AG09309 (cell line): ENCODE data around the gene ROR2.

Experiments used
- DNase-seq: peaks from one replicate; pipeline ENCODE4 v3.0.0-alpha.2; 2010; ENCODE audit warnings: low read depth
- H3K4me3 ChIP-seq: 2 replicates; pipeline ENCODE4 v1.5.1; 2011; ENCODE audit warnings: mild to moderate bottlenecking, low read depth, low read length, moderate library complexity; ENCODE audit not compliant: control insufficient read depth
- TF ChIP-seq, protein P1 (sequence below): IDR thresholded peaks from 2 replicates; pipeline ENCODE4 v1.5.1; 2011; ENCODE audit warnings: mild to moderate bottlenecking, low read depth, low read length, inconsistent platforms; ENCODE audit not compliant: insufficient read depth, control insufficient read depth; ENCODE audit errors: missing control alignments

Gene ROR2

DNA sequence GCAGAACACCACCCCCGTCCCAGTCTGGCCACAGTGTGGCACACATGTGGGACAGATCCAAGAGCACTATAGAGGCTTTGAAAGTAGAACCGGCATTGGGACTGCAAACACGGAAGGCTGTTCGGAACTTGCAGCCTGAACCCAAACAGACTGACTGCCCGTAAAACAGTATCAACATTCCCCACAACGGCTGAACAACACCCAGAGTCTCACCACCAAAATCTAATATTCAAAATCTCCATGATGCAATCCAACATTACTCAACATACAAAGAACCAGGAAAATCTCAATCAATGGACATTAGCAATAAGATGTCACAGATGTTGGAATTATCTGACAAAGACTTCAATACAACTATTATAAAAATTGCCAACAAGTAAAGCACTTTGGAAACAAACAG, 82.3 kb downstream of the ROR2 start:
- no peak overlapping the region for H3K4me3 ChIP-seq
- TF ChIP-seq, protein P1, sequence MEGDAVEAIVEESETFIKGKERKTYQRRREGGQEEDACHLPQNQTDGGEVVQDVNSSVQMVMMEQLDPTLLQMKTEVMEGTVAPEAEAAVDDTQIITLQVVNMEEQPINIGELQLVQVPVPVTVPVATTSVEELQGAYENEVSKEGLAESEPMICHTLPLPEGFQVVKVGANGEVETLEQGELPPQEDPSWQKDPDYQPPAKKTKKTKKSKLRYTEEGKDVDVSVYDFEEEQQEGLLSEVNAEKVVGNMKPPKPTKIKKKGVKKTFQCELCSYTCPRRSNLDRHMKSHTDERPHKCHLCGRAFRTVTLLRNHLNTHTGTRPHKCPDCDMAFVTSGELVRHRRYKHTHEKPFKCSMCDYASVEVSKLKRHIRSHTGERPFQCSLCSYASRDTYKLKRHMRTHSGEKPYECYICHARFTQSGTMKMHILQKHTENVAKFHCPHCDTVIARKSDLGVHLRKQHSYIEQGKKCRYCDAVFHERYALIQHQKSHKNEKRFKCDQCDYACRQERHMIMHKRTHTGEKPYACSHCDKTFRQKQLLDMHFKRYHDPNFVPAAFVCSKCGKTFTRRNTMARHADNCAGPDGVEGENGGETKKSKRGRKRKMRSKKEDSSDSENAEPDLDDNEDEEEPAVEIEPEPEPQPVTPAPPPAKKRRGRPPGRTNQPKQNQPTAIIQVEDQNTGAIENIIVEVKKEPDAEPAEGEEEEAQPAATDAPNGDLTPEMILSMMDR, result no peak
- no peak for DNase-seq

DNA sequence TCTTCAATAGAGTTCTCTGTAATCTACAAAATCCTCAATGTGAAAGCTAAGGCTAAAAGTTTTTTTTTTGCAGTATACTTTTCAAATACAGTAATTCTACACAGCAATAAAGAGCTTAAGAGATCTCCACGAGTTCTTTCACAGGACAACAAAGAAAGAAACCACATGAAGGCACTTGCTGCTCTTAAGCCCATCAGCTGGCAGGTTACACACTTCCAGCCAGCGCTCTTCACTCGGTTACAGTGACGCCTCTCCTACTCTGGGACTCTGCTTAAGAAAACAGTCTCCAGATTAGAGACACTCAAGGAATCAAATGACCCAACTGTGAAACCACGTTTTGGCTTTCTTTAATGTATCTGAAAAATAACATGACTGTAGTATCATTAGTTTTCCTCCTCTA, 85.0 kb downstream of the ROR2 start:
- no peak for DNase-seq
- no peak overlapping the region for H3K4me3 ChIP-seq
- TF ChIP-seq, protein P1, result no peak

DNA sequence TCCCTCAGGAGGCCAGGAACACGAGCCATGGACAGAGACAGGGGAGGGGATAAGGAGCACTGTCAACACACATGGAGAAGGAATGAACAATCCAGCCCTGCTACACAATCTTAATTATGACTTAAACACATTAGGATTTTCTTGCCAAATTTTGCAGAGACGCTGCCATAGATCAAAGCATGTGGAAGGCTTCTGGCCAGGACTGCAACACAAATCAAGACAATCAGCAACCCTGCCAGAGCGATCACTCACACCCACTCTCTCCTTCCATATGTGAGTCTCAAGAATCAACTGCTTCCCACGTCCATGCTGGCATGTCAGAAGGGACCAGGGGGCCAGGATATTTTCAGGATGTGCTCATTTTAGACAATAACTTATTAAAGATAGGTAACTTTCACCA, 85.6 kb downstream of the ROR2 start:
- no peak for DNase-seq
- TF ChIP-seq, protein P1, result no peak
- no peak overlapping the region for H3K4me3 ChIP-seq

DNA sequence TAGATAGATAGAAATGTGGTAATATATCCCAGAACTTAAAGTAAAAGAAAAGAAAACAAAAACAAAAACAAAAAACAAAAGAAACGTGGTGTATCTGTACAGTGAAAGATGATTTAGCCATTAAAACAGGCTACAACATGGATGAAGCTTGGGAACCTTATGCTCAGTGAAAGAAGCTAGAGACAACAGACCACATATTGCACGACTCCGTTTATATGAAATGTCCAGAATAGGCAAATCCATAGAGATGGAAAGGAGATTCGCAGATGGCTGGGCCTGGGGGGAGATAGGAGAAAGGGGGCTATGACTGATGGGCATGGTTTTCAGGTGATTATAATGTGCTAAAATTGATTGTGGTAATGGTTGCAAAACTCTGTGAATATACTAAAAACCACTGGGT, 86.6 kb downstream of the ROR2 start:
- no peak overlapping the region for H3K4me3 ChIP-seq

DNA sequence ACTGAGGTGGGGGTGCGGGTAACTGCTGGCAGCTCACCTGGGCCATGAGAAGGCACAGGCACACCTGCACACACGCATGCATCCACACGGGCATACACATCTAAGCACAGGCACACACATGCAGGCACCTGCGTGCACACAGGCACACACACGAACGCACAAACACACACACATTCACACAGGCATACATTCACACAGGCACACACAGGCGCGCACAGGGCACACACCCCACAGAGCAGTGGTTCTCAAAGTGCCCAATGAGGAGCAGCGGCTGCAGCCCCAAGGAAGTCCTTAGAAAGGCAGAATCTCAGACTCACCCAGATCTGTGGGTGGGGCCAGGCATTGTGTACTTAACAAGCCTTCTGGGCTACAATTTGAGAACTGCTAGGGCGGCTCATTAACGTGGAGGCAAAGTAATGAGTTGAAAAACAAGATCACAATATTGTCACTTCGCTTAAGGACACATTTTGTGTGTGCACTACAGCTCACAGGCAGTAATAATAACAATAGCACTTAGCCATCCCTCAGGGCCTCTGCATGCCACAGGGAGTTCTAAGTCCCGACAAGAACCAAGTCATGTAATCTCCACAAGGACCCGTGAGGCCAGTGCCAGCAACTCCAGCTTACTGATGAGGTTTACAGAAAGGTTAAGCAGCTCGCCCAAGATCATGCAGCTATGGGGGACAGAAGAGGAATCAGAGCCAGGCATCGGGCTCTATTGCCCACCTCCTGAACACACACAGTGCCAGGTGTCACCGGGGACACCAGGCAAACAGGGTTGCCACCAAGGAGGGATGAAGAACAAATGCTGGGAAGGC, 91.6 kb downstream of the ROR2 start:
- TF ChIP-seq, protein P1, result no peak
- no peak for DNase-seq
- H3K4me3 ChIP-seq, result no peak overlapping the region

More for the DNA sequence above, 86.6 kb downstream of the ROR2 start:
- DNase-seq, result no peak
- TF ChIP-seq, protein P1, result no peak

DNA sequence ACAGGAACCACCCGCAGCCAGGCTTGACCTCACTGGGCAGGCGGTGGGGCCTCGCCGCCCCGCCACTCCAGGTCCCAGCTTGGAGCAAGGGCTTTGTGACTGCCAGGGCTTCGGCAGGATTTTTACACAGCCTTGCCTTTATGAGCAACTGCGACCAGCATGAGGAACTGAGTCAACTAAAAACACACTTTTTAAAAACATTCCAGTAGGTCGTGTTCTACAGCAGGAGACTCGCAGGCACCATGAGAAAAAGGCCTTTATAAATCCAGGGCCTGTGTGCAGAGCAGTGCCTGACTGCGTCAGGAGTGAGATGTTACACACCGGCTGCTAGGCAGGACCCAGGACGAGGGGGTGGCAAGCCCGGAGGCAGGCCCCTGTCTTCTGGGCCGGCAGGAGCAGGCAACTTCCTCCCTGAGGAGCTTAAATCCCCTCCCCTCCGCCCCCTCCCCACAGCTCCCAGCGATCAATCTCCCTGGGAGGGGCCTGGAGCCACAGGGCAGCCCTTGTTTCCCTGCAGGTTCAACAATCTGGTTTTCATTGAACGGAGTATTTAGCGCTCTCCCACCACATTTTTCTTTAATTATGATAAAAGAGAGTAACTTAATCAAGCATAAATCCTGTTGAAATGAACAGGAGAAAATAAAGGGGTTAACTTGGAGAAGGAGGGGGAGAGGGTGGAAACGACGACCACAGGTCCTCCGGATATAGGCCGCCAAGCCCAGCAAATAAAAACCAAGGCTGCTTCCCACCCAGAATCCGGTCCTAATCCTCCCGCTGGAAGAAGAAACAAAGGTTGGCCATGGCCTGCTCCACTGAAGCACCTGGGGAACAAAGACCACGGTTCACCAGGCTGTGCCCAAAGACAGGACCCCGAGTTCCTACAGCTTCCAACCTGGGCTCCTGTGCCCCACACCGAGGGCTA, 92.5 kb downstream of the ROR2 start:
- DNase-seq, result no peak
- H3K4me3 ChIP-seq, result no peak overlapping the region
- TF ChIP-seq, protein P1, result no peak
